Lung (tissue), 12 donors: ENCODE measurements around the gene CLECL1. TPM values are rescaled to one million over a fixed set of nuclear protein-coding genes. Genes with fewer than 3 reads are reported as not detected.

Experiments used
- ATAC-seq: fragments of 200-7000 bp; cut with Tn5 transposase; one replicate; pipeline ENCODE4 v1.9.1; 2020; ENCODE audit warnings: moderate number of reproducible peaks; ENCODE audit not compliant: insufficient read depth, low FRiP score
- DNase-seq, 3 donors: peaks; one replicate each; pipeline ENCODE4 v3.0.0-alpha.2; 2013 to 2017
- H3K27ac ChIP-seq, 2 donors: one replicate each; pipeline ENCODE4 v1.5.1; 2013; ENCODE audit warnings: mild to moderate bottlenecking in 2 of 2, moderate library complexity in 2 of 2, control low read depth in 1 of 2, inconsistent platforms in 1 of 2, low read depth in 1 of 2, low read length in 1 of 2
- H3K27me3 ChIP-seq, 3 donors: one replicate each; pipeline ENCODE4 v1.5.1; 2013; ENCODE audit warnings: low read length in 2 of 3; ENCODE audit not compliant: control insufficient read depth in 3 of 3, insufficient read depth in 3 of 3
- H3K36me3 ChIP-seq, 4 donors: one replicate each; pipeline ENCODE4 v1.5.1; 2013; ENCODE audit warnings: low read length in 4 of 4, mild to moderate bottlenecking in 1 of 4, moderate library complexity in 1 of 4; ENCODE audit not compliant: control insufficient read depth in 4 of 4, insufficient read depth in 4 of 4
- H3K4me1 ChIP-seq, 5 donors: one replicate each; pipeline ENCODE4 v1.5.1; 2013; ENCODE audit warnings: low read length in 5 of 5, mild to moderate bottlenecking in 2 of 5, moderate library complexity in 1 of 5; ENCODE audit not compliant: control insufficient read depth in 5 of 5, insufficient read depth in 5 of 5
- H3K4me3 ChIP-seq: one replicate; pipeline ENCODE4 v1.5.1; 2013; ENCODE audit warnings: mild to moderate bottlenecking, control low read depth, moderate library complexity
- H3K9ac ChIP-seq, 2 donors: one replicate each; pipeline ENCODE4 v1.5.1; 2013; ENCODE audit warnings: low read length in 2 of 2, control low read depth in 1 of 2; ENCODE audit not compliant: insufficient read depth in 1 of 2
- H3K9me3 ChIP-seq, 4 donors: one replicate each; pipeline ENCODE4 v1.5.1; 2013; ENCODE audit warnings: low read length in 3 of 4, mild to moderate bottlenecking in 1 of 4, moderate library complexity in 1 of 4; ENCODE audit not compliant: control insufficient read depth in 4 of 4, insufficient read depth in 3 of 4
- WGBS, 2 donors: extraction: QIAGEN DNeasy Blood & Tissue Kit; methylation state at CpG; one replicate each; pipeline ENCODE4 v1.1.7; 2013; 5-methylcytosine and 5-hydroxymethylcytosine counted together
- polyA plus RNA-seq, 2 donors: library from polyadenylated mRNA; stranded (reverse); fragments of 200-250 nt; gene quantifications; one replicate each; pipeline ENCODE4 v1.2.1, GENCODE V29; 2013
- total RNA-seq, 2 donors: library from RNA; depleted of rRNA in 1 of 2; stranded (reverse); fragments of >200 nt in 1 of 2; gene quantifications; one replicate each; pipeline ENCODE4 v1.2.1, GENCODE V29; 2014 to 2021
- TF ChIP-seq, protein P1 (sequence below): IDR thresholded peaks from 2 replicates; pipeline ENCODE4 v1.5.1; 2012; ENCODE audit warnings: mild to moderate bottlenecking; ENCODE audit errors: control extremely low read depth, extremely low read depth
- donor health status: control.
- donor health status: control.
- donor health status: Bipolar disorder and iron deficiency.
- donor health status: healthy.
- donor health status: DM: yes; HTN: yes; CAD: no.

CLECL1 gene
- total and polyA plus RNA-seq, 4 donors: 0.72 to 2.1 (median 1.3) TPM

DNA sequence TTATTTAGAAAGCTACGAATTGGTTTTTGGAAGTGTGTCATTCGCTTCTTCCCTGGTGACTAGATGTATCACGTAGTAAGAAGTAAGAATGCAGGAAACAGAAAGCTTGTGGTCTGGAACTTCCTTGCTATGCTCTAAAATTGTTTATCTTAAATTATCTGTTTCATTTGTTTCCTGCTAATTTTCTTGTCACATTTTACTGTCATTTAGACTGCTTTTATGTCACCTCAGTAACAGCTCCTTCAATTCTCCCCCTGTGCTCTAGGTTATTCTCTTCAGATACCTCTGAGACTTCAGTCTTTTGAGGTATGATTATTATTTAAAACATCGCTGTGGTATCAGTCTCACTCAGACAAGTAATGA, 28.5 kb upstream of the CLECL1 start:
- Histone ChIP-seq H3K36me3 (no peaks in the 10 kb centered on the region), H3K9ac (no peak overlapping the region), H3K4me1 (peaks cover 0 to 1% (median 0%) of the 10 kb centered on the region in 5 donors), H3K9me3 (no peaks in the 10 kb centered on the region), H3K27ac (peak overlapping the region in 1 of 2 donors; percentile 21), H3K4me3 (no peak overlapping the region), H3K27me3 (no peaks in the 10 kb centered on the region)
- DNase-seq (no peak), ATAC-seq (no peak)
- WGBS, 2 donors: 28 to 41% methylated on average over 4 of the region's 4 CpGs
- TF ChIP-seq, protein P1, sequence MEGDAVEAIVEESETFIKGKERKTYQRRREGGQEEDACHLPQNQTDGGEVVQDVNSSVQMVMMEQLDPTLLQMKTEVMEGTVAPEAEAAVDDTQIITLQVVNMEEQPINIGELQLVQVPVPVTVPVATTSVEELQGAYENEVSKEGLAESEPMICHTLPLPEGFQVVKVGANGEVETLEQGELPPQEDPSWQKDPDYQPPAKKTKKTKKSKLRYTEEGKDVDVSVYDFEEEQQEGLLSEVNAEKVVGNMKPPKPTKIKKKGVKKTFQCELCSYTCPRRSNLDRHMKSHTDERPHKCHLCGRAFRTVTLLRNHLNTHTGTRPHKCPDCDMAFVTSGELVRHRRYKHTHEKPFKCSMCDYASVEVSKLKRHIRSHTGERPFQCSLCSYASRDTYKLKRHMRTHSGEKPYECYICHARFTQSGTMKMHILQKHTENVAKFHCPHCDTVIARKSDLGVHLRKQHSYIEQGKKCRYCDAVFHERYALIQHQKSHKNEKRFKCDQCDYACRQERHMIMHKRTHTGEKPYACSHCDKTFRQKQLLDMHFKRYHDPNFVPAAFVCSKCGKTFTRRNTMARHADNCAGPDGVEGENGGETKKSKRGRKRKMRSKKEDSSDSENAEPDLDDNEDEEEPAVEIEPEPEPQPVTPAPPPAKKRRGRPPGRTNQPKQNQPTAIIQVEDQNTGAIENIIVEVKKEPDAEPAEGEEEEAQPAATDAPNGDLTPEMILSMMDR: no peak

- Histone ChIP-seq H3K4me1 (peaks cover 0 to 1% (median 0%) of the 10 kb centered on the region in 5 donors), H3K4me3 (no peak within 1 kb of the TSS), H3K27ac (peak within 1 kb of the TSS in 1 of 2 donors; percentile 21), H3K9ac (no peak within 1 kb of the TSS), H3K27me3 (peaks cover 0 to 2% (median 0%) of the 10 kb centered on the region in 3 donors), H3K36me3 (no peaks in the 10 kb centered on the region), H3K9me3 (no peaks in the 10 kb centered on the region)
- TF ChIP-seq, protein P1: no peak
- DNase-seq (no peak), ATAC-seq (no peak)
- 20 to 38% methylated on average over 6 of the region's 6 CpGs for WGBS, 2 donors
Measured at GRCh38 chr12:9760699-9761418, 28.0 kb upstream of the CLECL1 start, which contains the start of gene CD69. CD69 (minus strand) TSS chr12:9760901; CDS start chr12:9760820, 81 bp downstream.

GRCh38 chr12:9760120-9760519, 27.2 kb upstream of the CLECL1 start:
- ATAC-seq: no peak
- Histone ChIP-seq H3K36me3 (no peaks in the 10 kb centered on the region), H3K27ac (no peak overlapping the region), H3K9ac (no peak overlapping the region), H3K27me3 (peaks cover 0 to 2% (median 0%) of the 10 kb centered on the region in 3 donors), H3K4me3 (no peak overlapping the region), H3K9me3 (no peaks in the 10 kb centered on the region), H3K4me1 (peaks cover 0 to 1% (median 0%) of the 10 kb centered on the region in 5 donors)
- DNase-seq: no peak
- TF ChIP-seq, protein P1: no peak
- WGBS, 2 donors: 41 to 76% methylated on average over 1 of the region's 1 CpG

- H3K27ac ChIP-seq: no peak overlapping the region
- ATAC-seq: no peak
- peaks cover 0 to 2% (median 0%) of the 10 kb centered on the region in 3 donors for H3K27me3 ChIP-seq
- no peaks in the 10 kb centered on the region for H3K36me3 ChIP-seq
- WGBS, 2 donors: 36 to 47% methylated on average over 1 of the region's 1 CpG
- DNase-seq: no peak
- H3K9ac ChIP-seq: no peak overlapping the region
- TF ChIP-seq, protein P1: no peak
- H3K4me3 ChIP-seq: no peak overlapping the region
- H3K4me1 ChIP-seq: peaks cover 0 to 1% (median 0%) of the 10 kb centered on the region in 5 donors
- no peaks in the 10 kb centered on the region for H3K9me3 ChIP-seq
Measured at GRCh38 chr12:9759694-9760093, 26.8 kb upstream of the CLECL1 start.
